GM21529 (cell line): ENCODE data around the gene IL33.

ENCODE experiments used
- ATAC-seq: cut with Tn5 transposase; IDR thresholded peaks from one replicate; pipeline ENCODE4 v1.9.1; 2021; ENCODE audit not compliant: unreplicated experiment

Gene IL33

GRCh38 chr9:6216002-6216401 is 395 bp downstream of the IL33 start:
- no peak for ATAC-seq

DNA sequence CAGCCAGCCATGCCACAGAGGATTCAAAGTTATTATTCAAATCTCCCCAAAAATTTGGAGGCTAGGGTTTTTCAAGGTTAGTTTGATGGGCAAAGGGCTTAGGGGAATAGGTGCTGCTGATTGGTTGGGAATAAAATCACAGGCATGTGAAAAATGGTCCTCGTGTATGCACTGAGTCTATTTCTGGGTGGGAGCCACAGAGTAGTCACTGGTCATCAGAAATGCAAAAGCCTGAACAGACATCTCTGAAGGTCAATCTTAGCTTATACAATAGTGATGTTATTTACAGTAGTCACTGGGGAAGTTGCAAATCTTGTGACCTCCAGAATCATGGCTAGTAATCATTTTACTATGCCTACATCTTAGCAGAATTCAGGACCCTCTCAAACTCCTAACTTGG is 1.3 kb downstream of the IL33 start:
- no peak for ATAC-seq

GRCh38 chr9:6218099-6218502 is 2.5 kb downstream of the IL33 start:
- no peak for ATAC-seq

- ATAC-seq = no peak
Measured at GRCh38 chr9:6219040-6219439, 3.4 kb downstream of the IL33 start.

DNA sequence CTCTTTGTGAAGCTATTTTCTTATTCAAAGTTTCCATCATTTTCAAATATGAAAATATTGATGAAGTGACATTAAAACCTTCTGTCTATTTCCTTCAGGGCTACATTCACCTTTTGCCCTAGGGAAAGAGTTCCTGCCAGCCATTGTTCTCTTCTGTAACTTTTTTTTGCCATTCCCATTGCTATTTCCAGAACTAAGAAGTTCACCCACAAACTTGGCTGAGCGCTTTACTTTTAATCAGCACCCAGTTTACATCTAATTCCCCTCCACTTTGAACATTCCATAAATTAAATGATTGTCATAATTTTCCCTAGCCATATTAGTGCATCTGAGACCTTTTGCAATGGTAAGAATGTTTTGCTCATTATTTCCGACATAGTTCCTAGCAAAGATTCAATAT is 4.4 kb downstream of the IL33 start:
- no peak for ATAC-seq

- ATAC-seq = no peak
Measured at GRCh38 chr9:6224393-6225154, 9.0 kb downstream of the IL33 start.

GRCh38 chr9:6226696-6227095 is 11.1 kb downstream of the IL33 start:
- ATAC-seq = no peak

- ATAC-seq = no peak
Measured at GRCh38 chr9:6229186-6229585, 13.6 kb downstream of the IL33 start.

DNA sequence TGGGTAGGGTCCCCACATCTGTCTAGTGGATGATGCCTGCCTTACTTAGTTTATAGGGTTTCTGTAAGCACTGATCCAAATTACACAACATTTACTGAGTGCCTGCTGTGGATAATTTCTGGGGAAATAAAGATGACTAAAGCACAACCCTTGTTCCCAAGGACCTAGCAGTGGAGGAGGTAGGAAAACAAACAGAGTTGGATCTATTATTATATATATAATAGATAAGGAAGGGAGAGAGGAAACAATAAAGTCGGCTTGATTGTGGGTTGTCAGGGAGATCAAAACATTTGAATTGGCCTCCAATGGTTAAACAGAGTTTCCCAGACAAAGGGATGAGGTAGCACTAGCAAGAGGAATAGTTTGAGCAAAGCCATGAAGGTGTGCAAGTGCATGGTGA is 14.0 kb downstream of the IL33 start:
- ATAC-seq = no peak

DNA sequence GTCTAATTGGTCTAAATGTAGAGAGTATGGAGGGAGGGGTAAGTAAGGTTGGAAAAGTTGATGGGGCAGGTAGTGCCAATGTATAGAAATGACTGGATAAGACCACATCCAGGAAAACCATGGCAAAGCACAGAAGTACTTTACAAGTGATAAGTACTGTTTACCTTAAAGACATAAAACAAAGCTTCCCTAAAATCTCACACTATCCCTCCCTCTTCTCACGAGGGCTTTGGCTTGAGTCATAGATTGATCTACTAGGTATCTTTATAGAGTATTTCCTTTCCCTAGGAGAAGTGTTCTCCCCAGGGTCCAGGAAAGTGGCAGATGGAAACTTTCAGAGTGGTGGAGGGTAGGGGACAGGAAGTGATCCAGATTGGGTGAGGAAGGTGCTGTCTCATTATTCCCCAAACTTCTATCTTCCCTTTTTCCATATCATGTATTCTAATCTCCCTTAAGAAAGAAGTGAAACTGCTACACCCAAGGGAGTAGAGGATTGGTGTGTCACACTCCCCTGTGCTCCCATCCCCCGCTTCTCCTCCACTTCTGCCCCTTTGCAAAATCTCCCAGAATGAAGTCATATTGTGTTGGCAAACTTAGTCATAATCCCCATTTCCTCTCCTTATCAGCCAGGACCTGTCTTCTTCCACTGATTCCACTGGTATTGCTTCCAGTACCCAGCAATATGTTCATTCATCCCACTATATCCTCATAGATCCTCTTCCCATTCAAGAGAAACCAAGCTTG is 14.6 kb downstream of the IL33 start:
- no peak for ATAC-seq

DNA sequence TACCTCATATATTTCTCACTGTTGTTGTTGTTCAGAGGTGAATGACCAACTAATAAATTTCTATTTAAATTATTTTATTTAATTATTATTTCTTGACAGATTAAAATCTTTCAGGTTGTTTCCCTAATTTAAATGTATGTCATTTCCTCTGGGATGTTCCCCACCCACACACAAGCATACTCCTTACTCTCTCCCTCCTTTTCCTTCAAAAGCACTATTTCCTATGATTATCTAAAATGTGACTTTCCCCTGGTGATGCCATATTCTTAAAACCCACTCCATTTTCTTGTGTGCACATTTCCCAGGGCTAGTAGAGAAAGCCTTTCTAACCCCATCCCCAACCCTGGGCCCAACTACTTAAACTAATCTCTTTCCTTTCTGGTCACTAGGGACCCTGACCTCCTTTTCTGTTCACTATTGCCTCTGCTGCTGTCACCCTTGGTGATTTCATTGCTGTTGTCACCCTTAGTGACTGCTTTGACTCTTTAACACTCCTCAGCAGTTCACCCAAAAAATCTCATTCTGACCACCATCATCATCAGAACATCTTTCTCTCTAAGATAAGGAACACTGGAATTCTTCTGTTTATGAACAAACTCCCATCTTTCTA is 16.8 kb downstream of the IL33 start:
- ATAC-seq = no peak

GRCh38 chr9:6234014-6234413 is 18.4 kb downstream of the IL33 start:
- no peak for ATAC-seq

DNA sequence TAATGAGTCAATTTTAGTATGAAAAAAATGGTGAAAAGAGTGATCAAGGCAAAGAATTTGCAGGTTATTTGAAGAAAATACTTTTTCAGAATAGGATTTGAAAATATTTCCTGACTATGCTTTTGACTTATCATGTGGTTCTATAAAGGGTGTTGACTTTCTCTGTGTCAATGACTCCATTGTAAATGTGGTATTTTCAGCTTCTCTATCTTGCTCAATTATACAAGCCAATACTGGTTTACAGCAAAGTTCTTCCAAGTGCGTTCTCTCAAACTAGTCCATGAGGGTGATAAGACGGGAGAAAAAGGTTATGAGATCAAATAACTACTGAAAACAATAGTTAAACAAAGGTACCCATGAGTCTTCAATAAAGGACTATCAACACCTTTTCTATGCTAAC is 21.7 kb downstream of the IL33 start:
- no peak for ATAC-seq

GRCh38 chr9:6239048-6239461 is 23.4 kb downstream of the IL33 start:
- no peak for ATAC-seq

DNA sequence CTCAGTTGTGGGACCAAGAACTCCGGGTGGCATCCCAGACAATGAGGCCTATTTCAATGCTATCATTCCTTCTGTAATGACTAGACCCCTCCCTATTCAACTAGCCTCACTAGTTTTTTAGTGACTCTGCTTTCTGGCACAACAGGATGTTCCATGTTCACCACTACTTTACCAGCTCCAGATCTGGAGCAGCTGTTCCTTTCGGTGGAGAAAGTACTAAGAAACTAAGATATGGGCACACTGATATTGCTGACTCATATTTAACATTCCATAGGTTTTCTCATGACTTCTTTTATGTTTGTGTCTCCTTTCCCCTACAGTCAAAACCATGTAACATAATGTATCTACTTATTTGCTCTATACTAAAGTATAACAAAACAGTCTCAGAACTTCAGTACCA is 24.1 kb downstream of the IL33 start:
- ATAC-seq = no peak

GRCh38 chr9:6243746-6244145 is 28.1 kb downstream of the IL33 start:
- peak; percentile 89 for ATAC-seq

DNA sequence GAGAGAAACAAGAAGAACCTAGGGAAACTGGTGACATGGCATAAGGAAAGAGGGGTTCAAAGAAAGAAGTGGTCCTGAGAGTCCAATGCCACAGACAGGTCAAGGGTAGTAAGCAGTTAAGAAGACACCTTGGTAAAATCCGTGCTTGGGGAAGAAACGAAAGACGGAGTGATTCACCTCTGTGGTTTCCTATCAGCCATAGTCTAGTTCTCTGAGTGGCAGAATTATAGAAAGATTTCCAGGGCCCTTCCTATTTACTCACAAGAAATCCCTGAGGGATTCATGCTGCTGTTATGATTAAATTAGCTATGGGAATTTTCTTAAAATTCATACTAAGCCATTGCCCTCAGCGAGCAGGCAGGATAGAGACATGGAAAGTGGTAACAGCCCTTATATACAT is 31.7 kb downstream of the IL33 start:
- no peak for ATAC-seq

DNA sequence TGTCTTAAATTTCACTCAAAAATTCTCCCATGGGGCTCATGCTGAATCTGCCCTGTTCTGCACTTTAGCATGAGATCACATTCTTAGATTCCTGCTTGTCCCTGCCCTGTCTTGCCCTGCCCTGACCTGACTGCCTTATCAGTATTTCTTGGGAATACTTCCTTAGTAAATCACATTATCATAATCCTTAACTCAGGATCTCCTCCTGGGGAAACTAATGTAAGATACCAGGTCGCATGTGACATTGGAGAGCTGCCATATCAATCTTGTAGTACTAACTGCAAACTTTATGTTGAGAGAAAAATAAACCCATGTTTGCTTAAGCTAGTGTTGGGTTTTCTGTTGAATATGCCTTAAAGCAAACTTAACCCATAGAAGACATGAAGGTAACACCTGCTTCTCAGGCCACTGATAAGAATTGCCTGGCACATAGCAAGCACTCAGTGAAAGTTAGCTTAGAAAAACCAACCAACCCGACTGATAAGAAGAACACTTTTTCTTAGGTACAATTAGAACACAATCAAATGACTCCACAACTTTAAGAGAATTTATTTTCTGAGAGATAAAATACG is 53.3 kb downstream of the IL33 start:
- ATAC-seq = no peak

GRCh38 chr9:6270896-6271295 is 55.3 kb downstream of the IL33 start:
- ATAC-seq = no peak

DNA sequence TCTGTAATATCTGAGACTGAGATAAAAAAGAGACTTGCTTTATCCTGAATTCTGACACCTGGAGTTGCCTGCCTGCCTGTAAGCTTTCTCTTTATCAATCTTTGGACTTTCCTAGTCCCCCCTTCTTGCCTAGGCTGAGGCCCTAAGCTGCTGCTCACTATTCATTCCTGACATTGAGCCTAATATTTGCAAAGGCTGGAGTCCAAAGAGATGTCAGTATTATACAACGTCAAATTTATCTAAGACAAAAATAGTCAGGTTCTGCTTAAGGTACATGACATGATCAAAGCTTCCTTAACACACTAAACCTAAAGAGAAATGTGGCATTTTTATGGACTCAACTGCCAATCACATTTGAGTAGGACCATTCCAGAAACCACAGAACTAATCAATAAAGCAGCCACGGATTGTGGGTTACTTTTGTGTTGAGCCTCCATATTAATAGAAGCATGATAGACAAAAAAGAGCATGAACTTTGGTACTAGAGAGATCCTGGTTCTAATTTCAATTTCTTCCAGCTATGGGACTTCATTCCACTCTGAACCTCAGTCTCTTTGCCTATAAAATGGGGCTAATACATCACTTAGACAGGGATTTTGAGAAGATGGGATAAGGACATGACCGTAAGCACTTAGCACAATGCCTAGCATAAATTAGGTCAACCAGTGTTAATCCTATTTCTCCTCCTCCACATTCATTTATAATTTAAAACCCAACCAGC is 56.1 kb downstream of the IL33 start:
- no peak for ATAC-seq

DNA sequence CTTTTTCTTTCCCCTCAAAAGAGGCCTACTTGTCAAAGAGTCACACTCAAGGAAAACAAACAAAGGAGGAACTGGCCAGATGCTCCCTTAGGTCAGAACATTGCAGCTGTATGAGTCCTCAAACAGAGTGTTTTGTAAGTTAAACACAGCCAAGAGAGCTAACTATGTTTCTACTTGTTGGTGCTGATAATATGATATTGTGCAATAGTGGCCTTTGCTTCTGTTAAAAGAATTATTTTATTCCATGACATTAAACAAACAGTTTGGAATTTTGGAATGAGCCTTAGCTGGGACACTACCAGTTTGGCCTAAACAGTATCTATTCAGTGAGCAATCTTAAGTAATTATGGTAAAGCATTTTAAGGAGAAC is 56.6 kb downstream of the IL33 start:
- no peak for ATAC-seq
